HG02973 (cell line): ENCODE data around the gene KCNT1.

Source experiments
- ATAC-seq: cut with Tn5 transposase; IDR thresholded peaks from one replicate; pipeline ENCODE4 v1.9.1; 2021; ENCODE audit warnings: moderate library complexity; ENCODE audit not compliant: unreplicated experiment

The KCNT1 gene

DNA sequence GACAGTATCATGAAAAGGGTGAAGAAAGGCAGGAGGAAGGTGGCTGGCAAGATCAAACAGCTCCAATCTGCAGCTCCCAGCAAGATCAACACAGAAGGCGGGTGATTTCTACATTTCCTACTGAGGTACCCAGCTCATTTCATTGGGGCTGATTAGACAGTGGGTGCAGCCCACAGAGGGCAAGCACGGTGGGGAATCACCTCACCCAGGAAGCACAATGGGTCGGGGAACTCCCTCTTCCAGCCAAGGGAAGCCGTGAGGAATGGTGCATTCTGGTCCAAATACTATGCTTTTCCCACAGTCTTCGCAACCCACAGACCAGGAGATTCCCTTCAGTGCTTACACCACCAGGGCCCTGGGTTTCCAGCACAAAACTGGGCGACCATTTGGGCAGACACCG is 138.6 kb downstream of the KCNT1 start:
- no peak for ATAC-seq
